ENCODE data around the gene ADH1C.

Gene ADH1C

DNA sequence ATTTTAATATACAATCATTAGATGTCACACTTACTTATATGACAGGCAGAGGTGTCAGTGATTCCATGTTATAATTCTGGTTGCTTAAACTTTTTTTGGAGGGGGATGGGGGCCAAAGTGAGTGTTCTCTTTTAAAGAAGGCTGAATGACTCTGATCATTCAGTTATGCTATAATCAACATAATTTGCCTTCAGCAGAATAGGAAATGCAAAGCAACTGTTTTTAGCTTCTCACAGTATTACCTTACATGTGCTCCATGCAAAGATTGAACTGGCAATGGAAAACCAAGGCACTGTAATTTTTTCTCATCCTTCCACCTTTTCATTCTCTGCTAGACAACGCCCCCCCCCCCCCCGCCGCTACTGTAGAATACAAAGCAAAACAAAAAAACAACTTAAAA, 13.4 kb downstream of the ADH1C start:
- TF ChIP-seq, protein P1, sequence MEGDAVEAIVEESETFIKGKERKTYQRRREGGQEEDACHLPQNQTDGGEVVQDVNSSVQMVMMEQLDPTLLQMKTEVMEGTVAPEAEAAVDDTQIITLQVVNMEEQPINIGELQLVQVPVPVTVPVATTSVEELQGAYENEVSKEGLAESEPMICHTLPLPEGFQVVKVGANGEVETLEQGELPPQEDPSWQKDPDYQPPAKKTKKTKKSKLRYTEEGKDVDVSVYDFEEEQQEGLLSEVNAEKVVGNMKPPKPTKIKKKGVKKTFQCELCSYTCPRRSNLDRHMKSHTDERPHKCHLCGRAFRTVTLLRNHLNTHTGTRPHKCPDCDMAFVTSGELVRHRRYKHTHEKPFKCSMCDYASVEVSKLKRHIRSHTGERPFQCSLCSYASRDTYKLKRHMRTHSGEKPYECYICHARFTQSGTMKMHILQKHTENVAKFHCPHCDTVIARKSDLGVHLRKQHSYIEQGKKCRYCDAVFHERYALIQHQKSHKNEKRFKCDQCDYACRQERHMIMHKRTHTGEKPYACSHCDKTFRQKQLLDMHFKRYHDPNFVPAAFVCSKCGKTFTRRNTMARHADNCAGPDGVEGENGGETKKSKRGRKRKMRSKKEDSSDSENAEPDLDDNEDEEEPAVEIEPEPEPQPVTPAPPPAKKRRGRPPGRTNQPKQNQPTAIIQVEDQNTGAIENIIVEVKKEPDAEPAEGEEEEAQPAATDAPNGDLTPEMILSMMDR (IDR thresholded peaks at IDR 0.05; ENCODE audit: borderline replicate concordance, control extremely low read depth, extremely low read depth, insufficient read depth, missing control alignments) = no peak
- in situ Hi-C loops (cut with MboI; ENCODE audit: low sequenced_read_pairs, unreplicated experiment) = no loop called here
- no peak for DNase-seq (ENCODE audit: low spot score)

- TF ChIP-seq, protein P1 (IDR thresholded peaks at IDR 0.05; ENCODE audit: borderline replicate concordance, control extremely low read depth, extremely low read depth, insufficient read depth, missing control alignments) = no peak
- in situ Hi-C loops (cut with MboI; ENCODE audit: low sequenced_read_pairs, unreplicated experiment) = no loop called here
- DNase-seq (ENCODE audit: low spot score) = no peak
Observed at GRCh38 chr4:99336553-99336952, 16.0 kb downstream of the ADH1C start.

GRCh38 chr4:99334880-99335279, 17.7 kb downstream of the ADH1C start:
- in situ Hi-C loops (cut with MboI; ENCODE audit: low sequenced_read_pairs, unreplicated experiment) = no loop called here
- DNase-seq (ENCODE audit: low spot score) = no peak
- TF ChIP-seq, protein P1 (IDR thresholded peaks at IDR 0.05; ENCODE audit: borderline replicate concordance, control extremely low read depth, extremely low read depth, insufficient read depth, missing control alignments) = no peak

DNA sequence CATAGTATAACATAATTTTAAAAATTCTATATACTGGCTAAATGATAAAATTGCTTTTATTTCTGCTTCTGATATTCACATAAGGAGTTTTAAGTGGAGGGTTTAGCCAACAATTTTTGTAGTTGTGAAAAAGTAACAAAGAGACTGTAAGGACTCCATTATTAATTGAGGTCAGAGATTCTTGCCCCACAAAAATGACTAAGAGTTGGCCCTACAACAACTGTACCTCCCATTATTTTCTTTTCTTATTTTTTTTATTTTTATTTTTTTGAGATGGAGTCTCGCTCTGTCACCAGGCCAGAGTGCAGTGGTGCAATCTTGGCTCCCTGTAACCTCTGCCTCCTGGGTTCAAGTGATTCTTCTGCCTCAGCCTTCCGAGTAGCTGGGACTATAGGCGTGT, 21.9 kb downstream of the ADH1C start:
- in situ Hi-C loops (cut with MboI; ENCODE audit: low sequenced_read_pairs, unreplicated experiment) = no loop called here
- TF ChIP-seq, protein P1 (IDR thresholded peaks at IDR 0.05; ENCODE audit: borderline replicate concordance, control extremely low read depth, extremely low read depth, insufficient read depth, missing control alignments) = no peak
- DNase-seq (ENCODE audit: low spot score) = no peak

GRCh38 chr4:99329876-99330275, 22.7 kb downstream of the ADH1C start:
- in situ Hi-C loops (cut with MboI; ENCODE audit: low sequenced_read_pairs, unreplicated experiment) = no loop called here
- TF ChIP-seq, protein P1 (IDR thresholded peaks at IDR 0.05; ENCODE audit: borderline replicate concordance, control extremely low read depth, extremely low read depth, insufficient read depth, missing control alignments) = no peak
- DNase-seq (ENCODE audit: low spot score) = no peak

DNA sequence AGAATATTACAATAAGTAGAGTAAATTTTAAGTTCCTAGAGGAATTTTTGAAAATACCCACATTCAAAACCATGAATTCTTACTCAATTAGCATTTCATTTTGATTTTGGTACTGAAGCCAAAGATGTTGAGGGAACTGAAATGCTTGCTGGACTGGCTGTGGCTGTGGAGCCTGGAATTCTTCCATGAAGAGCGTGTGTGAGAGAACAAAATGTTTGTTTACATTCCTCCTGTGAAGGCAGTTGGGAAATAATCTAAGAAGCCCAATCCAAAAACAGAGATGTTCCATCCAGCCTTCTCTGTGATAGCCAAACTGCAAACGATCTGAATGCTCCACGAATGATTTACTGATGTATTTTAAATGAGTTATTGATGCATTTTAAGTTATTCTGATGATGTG, 27.6 kb downstream of the ADH1C start:
- in situ Hi-C loops (cut with MboI; ENCODE audit: low sequenced_read_pairs, unreplicated experiment) = no loop called here
- TF ChIP-seq, protein P1 (IDR thresholded peaks at IDR 0.05; ENCODE audit: borderline replicate concordance, control extremely low read depth, extremely low read depth, insufficient read depth, missing control alignments) = no peak
- no peak for DNase-seq (ENCODE audit: low spot score)

DNA sequence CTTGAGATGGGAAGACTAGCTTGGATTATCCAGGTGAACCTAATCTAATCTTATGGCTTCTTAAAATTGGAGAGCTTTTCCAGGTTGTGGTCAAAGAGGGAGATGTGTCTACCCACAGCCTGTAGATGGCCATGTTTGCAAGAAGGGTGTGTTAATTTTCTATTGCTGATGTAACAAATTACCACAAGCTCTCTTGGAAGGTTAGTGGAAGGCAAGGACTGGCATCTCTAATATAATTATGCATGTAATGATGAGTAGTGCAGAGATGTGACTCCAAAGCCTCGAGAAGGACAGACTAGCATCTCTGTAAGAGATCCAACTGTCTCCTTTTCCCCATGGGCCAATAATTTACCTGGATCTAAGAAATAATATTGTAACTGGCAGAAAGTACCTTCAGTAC, 28.2 kb downstream of the ADH1C start:
- in situ Hi-C loops (cut with MboI; ENCODE audit: low sequenced_read_pairs, unreplicated experiment) = no loop called here
- TF ChIP-seq, protein P1 (IDR thresholded peaks at IDR 0.05; ENCODE audit: borderline replicate concordance, control extremely low read depth, extremely low read depth, insufficient read depth, missing control alignments) = no peak
- no peak for DNase-seq (ENCODE audit: low spot score)
